BE2C (cell line): ENCODE measurements around the gene SCARB1.

Experiments
- DNase-seq: peaks from one replicate; pipeline ENCODE4 v3.0.0-alpha.2; 2020
- H3K27me3 ChIP-seq: fragments of 250-450 bp; sonication (Bioruptor Pico); 2 replicates; pipeline ENCODE4 v1.5.1; 2020; ENCODE audit warnings: mild to moderate bottlenecking
- H3K36me3 ChIP-seq: fragments of 250-450 bp; sonication (Bioruptor Pico); 2 replicates; pipeline ENCODE4 v1.5.1; 2020; ENCODE audit warnings: mild to moderate bottlenecking
- H3K4me1 ChIP-seq: fragments of 250-450 bp; sonication (Bioruptor Pico); 2 replicates; pipeline ENCODE4 v1.5.1; 2020
- H3K4me3 ChIP-seq: 2 replicates; pipeline ENCODE4 v1.5.1; 2011; ENCODE audit warnings: low read depth, low read length
- H3K9me3 ChIP-seq: fragments of 250-450 bp; sonication (Bioruptor Pico); 2 replicates; pipeline ENCODE4 v1.5.1; 2020
- TF ChIP-seq, protein P1 (sequence below): IDR thresholded peaks from 2 replicates; pipeline ENCODE4 v1.5.1; 2012; ENCODE audit warnings: mild to moderate bottlenecking, low read depth, low read length

The SCARB1 gene

DNA sequence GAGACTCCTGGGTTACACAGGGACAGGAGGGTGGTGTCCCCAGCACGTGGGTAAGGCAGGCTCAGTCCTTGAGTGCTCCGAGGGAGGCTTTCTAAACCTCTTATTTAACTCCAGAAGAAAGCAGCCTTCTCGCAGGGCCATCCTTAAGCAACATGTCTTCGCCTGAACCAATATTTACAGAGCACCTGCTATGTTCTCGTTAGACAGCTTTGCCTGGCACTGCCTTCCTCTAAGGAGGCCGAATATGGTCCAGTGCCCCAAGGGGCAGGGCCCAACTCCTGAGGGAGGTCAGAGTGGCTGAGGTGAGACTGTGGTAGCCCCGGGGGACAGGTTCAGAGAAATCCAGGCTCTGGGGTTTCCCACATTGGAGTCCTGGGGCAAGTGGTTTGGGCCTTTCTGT lies 2.1 kb upstream of the SCARB1 start:
- Histone ChIP-seq H3K4me3 (no peak overlapping the region), H3K36me3 (peaks cover 13% of the 10 kb centered on the region), H3K9me3 (no peaks in the 10 kb centered on the region), H3K4me1 (peaks cover 14% of the 10 kb centered on the region), H3K27me3 (no peaks in the 10 kb centered on the region)
- TF ChIP-seq, protein P1, sequence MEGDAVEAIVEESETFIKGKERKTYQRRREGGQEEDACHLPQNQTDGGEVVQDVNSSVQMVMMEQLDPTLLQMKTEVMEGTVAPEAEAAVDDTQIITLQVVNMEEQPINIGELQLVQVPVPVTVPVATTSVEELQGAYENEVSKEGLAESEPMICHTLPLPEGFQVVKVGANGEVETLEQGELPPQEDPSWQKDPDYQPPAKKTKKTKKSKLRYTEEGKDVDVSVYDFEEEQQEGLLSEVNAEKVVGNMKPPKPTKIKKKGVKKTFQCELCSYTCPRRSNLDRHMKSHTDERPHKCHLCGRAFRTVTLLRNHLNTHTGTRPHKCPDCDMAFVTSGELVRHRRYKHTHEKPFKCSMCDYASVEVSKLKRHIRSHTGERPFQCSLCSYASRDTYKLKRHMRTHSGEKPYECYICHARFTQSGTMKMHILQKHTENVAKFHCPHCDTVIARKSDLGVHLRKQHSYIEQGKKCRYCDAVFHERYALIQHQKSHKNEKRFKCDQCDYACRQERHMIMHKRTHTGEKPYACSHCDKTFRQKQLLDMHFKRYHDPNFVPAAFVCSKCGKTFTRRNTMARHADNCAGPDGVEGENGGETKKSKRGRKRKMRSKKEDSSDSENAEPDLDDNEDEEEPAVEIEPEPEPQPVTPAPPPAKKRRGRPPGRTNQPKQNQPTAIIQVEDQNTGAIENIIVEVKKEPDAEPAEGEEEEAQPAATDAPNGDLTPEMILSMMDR, result no peak
- no peak for DNase-seq

DNA sequence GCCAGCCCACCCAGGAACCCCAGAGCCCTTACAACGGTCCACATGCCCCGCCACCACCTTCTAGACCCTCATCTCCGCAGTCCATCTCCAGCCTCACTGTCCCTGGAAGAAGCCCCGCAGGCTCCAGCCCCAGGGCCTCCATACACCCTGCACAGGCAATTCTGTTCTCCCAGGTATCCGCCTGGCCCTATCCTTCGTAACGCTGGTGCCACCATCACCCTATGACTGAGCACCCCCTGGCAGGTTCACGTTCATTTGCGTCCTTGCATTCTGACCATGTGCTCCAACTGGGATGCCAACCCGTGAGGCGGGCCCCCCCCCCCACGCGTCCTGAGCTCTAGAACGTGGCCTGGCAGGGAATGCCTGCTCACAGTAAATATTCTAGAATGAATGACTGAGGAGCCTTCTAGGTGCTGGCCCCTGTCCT lies 675 bp upstream of the SCARB1 start:
- peaks cover 14% of the 10 kb centered on the region for H3K4me1 ChIP-seq
- peak overlapping the region; percentile 26; the same call in 1 of the 2 replicates for H3K4me3 ChIP-seq
- DNase-seq, result no peak
- TF ChIP-seq, protein P1, result no peak
- H3K36me3 ChIP-seq, result peaks cover 27% of the 10 kb centered on the region
- no peaks in the 10 kb centered on the region for H3K9me3 ChIP-seq
- no peaks in the 10 kb centered on the region for H3K27me3 ChIP-seq

DNA sequence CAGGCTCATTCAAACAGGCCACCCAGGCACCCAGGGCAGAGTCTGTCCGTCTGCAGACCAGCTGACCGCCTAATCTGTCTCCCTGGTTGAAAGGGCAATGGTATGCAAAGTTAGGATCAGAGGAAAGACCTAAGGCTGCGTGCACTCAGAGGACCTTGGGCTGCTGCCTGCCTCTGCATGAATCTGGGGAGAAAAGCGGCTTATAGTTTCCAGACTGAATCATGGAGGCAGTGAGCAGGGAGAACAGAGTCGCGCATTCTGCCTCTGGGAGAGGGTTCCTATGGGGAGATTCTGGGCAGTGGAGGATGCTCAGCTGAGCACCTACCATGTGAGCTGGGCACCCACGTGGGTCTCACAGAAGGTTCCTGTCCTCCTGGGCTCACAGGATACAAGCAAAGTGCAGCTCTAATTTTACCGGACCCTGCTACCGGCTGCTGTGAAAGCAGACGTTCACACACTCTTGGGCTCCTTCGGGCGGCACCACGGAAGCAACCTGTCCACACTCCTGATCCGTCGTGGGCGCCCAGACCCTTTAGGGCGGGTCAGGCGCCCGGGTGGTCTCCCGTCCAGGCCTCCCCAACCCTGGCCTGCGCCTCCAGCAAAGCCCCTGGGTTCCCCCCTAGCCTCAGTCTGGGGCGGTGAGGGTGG lies 772 bp downstream of the SCARB1 start:
- Histone ChIP-seq H3K9me3 (no peaks in the 10 kb centered on the region), H3K27me3 (no peaks in the 10 kb centered on the region), H3K36me3 (peaks cover 37% of the 10 kb centered on the region), H3K4me1 (peaks cover 14% of the 10 kb centered on the region), H3K4me3 (peak overlapping the region; percentile 91)
- TF ChIP-seq, protein P1, result no peak
- peak; percentile 58 for DNase-seq

DNA sequence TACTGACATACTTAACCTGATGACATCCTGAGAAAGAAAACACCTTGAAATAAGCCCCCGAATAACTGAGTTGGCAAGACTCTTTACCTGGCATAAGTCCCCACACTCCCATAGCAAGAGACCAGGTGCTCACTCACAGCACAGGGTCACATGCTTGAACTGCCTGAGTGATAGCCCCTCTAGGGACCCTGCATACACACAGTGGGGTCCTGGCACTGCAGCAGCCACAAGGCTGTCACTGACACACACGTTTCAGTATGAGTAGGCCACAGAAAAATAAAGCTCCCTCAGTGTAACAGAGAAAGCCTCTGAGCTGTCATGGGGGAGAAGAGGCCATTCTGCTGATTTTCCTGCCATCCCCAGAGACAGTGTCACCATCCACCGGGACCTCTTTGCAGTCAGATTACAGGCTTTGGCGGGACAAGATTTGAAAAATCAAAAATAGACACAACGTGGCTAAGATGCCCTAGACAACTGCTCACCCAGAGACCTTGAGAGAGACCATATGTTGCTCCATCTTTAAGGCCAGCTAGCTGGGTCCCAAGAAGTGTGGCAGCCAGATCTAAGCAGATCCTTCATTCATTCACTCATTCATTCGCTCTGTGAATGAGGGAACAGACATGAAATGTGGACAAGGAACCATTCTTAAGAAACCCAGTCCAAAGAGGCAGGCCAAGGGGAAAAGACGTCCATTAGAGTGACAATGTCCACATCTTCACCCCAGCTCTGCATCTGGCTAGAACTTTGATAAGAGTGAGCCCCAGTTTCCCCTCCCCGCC lies 1.6 kb downstream of the SCARB1 start:
- Histone ChIP-seq H3K9me3 (no peaks in the 10 kb centered on the region), H3K27me3 (no peaks in the 10 kb centered on the region), H3K4me3 (peak overlapping the region; percentile 91), H3K4me1 (peaks cover 14% of the 10 kb centered on the region), H3K36me3 (peaks cover 42% of the 10 kb centered on the region)
- TF ChIP-seq, protein P1, result no peak
- no peak for DNase-seq

DNA sequence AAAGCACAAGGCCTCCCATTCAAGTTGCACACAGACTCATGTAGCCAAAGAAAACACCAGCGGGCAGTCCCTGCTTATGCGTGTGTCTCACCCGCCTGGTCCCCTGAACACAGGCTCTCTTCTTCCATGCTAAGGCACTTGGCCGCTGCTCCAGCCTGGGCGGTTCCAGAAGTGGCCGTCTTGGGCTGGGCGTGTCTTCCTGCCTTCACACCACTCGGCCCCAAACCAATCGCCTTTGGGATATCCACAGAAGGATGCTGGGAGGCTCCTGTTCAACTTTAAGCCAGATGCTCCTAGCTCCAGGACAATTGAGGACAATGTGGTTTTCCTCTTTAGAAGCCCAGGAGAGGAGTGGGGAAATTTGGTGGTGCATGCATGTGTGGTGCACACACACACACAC lies 2.2 kb downstream of the SCARB1 start:
- peak overlapping the region; percentile 91 for H3K4me3 ChIP-seq

More for the DNA sequence above, 2.2 kb downstream of the SCARB1 start:
- peak; percentile 61 for DNase-seq
- Histone ChIP-seq H3K9me3 (no peaks in the 10 kb centered on the region), H3K36me3 (peaks cover 44% of the 10 kb centered on the region), H3K4me1 (peaks cover 14% of the 10 kb centered on the region), H3K27me3 (no peaks in the 10 kb centered on the region)
- TF ChIP-seq, protein P1, result no peak
